DND-41 (cell line): ENCODE data around the gene FAM98A.

Experiments used
- ATAC-seq: fragments of 200-7000 bp; cut with Tn5 transposase; 3 replicates; pipeline ENCODE4 v1.9.1; 2021; ENCODE audit warnings: low read depth; ENCODE audit not compliant: insufficient read depth
- DNase-seq: peaks from one replicate; pipeline ENCODE4 v3.0.0-alpha.2; 2020
- H2AFZ ChIP-seq: 2 replicates; pipeline ENCODE4 v1.6.0; 2012; ENCODE audit warnings: low read depth, low read length
- H3K27ac ChIP-seq: 2 replicates; pipeline ENCODE4 v1.5.1; 2012; ENCODE audit warnings: low read length, inconsistent platforms
- H3K27me3 ChIP-seq: fragments of 200-600 bp; sonication (generic); 2 replicates; pipeline ENCODE4 v1.6.0; 2012; ENCODE audit warnings: low read length, mild to moderate bottlenecking, inconsistent platforms; ENCODE audit not compliant: insufficient read depth, poor library complexity
- H3K36me3 ChIP-seq: 2 replicates; pipeline ENCODE4 v1.5.1; 2012; ENCODE audit warnings: low read length, inconsistent platforms; ENCODE audit not compliant: insufficient read depth
- H3K4me1 ChIP-seq: 2 replicates; pipeline ENCODE4 v1.5.1; 2012; ENCODE audit warnings: mild to moderate bottlenecking, low read length; ENCODE audit not compliant: insufficient read depth
- H3K4me2 ChIP-seq: 2 replicates; pipeline ENCODE4 v1.6.0; 2012; ENCODE audit warnings: mild to moderate bottlenecking, moderate library complexity, low read length, inconsistent platforms; ENCODE audit not compliant: insufficient read depth
- H3K4me3 ChIP-seq, 2 experiments: fragments of 200-600 bp in 1 of 2; shearing (Covaris generic) in 1 of 2; 2 replicates each; pipeline ENCODE4 v1.5.1; 2012 to 2016; ENCODE audit warnings: inconsistent platforms in 2 of 2, low read length in 2 of 2, mild to moderate bottlenecking in 2 of 2, low read depth in 1 of 2, moderate library complexity in 1 of 2
- H3K79me2 ChIP-seq: 2 replicates; pipeline ENCODE4 v1.6.0; 2012; ENCODE audit warnings: low read length, inconsistent platforms; ENCODE audit not compliant: insufficient read depth
- H3K9ac ChIP-seq: 2 replicates; pipeline ENCODE4 v1.6.0; 2012; ENCODE audit warnings: low read depth, mild to moderate bottlenecking, inconsistent platforms, low read length, moderate library complexity
- H3K9me3 ChIP-seq: 2 replicates; pipeline ENCODE4 v1.5.1; 2012; ENCODE audit warnings: low read length, moderate library complexity, mild to moderate bottlenecking, inconsistent platforms; ENCODE audit not compliant: insufficient read depth, severe bottlenecking
- H4K20me1 ChIP-seq: 2 replicates; pipeline ENCODE4 v1.6.0; 2012; ENCODE audit warnings: low read length; ENCODE audit not compliant: insufficient read depth
- EZH2 ChIP-seq: IDR thresholded peaks from 3 replicates; pipeline ENCODE4 v1.6.1; 2012; ENCODE audit warnings: borderline replicate concordance, low read depth, mild to moderate bottlenecking, moderate library complexity, low read length, inconsistent platforms; ENCODE audit not compliant: severe bottlenecking
- TF ChIP-seq, protein P1 (sequence below): IDR thresholded peaks from 2 replicates; pipeline ENCODE4 v1.5.1; 2012; ENCODE audit warnings: borderline replicate concordance, low read length, moderate library complexity, mild to moderate bottlenecking; ENCODE audit not compliant: poor library complexity, severe bottlenecking; ENCODE audit errors: extremely low read depth

The FAM98A gene

DNA sequence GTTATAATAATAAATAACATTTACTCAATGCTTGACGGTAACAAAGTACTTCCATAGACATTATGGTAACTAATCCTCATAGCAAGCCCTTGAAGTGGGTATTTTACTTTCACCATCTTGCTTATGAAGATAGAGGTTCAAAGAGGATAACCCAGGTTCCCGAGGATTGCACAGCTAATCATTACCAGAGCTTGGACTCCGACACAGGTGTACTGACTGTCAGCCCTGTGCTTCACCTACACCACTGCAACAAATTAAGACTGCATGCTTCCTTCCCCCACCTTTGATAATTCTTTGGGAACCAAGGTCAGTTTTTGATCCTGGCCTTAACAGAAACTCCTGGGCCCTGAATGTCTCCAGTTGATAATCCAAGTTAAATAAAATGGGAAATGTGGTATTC lies 48.9 kb downstream of the FAM98A start:
- no peaks in the 10 kb centered on the region for H3K27me3 ChIP-seq
- H3K9ac ChIP-seq, result no peak overlapping the region
- TF ChIP-seq, protein P1, sequence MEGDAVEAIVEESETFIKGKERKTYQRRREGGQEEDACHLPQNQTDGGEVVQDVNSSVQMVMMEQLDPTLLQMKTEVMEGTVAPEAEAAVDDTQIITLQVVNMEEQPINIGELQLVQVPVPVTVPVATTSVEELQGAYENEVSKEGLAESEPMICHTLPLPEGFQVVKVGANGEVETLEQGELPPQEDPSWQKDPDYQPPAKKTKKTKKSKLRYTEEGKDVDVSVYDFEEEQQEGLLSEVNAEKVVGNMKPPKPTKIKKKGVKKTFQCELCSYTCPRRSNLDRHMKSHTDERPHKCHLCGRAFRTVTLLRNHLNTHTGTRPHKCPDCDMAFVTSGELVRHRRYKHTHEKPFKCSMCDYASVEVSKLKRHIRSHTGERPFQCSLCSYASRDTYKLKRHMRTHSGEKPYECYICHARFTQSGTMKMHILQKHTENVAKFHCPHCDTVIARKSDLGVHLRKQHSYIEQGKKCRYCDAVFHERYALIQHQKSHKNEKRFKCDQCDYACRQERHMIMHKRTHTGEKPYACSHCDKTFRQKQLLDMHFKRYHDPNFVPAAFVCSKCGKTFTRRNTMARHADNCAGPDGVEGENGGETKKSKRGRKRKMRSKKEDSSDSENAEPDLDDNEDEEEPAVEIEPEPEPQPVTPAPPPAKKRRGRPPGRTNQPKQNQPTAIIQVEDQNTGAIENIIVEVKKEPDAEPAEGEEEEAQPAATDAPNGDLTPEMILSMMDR, result no peak
- TF ChIP-seq EZH2, result no peak
- H3K79me2 ChIP-seq, result no peaks in the 10 kb centered on the region
- H3K36me3 ChIP-seq, result no peaks in the 10 kb centered on the region
- H3K4me2 ChIP-seq, result no peak overlapping the region
- no peak overlapping the region for H3K4me3 ChIP-seq
- ATAC-seq (no peak), DNase-seq (no peak)
- no peak overlapping the region for H2AFZ ChIP-seq
- no peaks in the 10 kb centered on the region for H3K9me3 ChIP-seq
- no peak overlapping the region for H3K27ac ChIP-seq
- no peaks in the 10 kb centered on the region for H4K20me1 ChIP-seq
- H3K4me1 ChIP-seq, result peaks cover 6% of the 10 kb centered on the region; the same call in 1 of the 2 replicates

DNA sequence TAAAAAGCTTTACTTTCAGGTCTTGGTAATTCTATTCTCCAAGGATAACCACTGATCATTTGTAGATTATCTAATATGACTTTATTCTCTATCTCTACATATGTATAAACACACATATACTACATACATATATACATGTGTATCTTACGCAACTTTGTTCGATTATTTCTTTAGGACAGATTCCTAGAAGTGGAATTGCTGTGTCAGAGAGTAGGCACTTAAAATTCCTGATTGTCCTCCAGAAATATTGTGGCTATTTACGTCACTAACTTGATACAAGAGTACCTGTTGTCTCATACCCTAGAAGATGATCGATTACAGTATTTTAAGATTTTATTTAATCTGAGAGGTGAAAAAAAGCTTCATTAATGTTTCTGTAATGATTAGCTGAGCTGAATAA lies 57.9 kb downstream of the FAM98A start:
- Histone ChIP-seq H3K79me2 (no peaks in the 10 kb centered on the region), H3K27me3 (no peaks in the 10 kb centered on the region), H4K20me1 (no peaks in the 10 kb centered on the region), H3K36me3 (no peaks in the 10 kb centered on the region), H3K9ac (no peak overlapping the region), H3K9me3 (no peaks in the 10 kb centered on the region), H3K4me3 (no peak overlapping the region), H3K4me2 (no peak overlapping the region), H3K4me1 (no peaks in the 10 kb centered on the region), H2AFZ (no peak overlapping the region), H3K27ac (no peak overlapping the region)
- DNase-seq (no peak), ATAC-seq (no peak)
- no peak for TF ChIP-seq EZH2
- TF ChIP-seq, protein P1, result no peak

DNA sequence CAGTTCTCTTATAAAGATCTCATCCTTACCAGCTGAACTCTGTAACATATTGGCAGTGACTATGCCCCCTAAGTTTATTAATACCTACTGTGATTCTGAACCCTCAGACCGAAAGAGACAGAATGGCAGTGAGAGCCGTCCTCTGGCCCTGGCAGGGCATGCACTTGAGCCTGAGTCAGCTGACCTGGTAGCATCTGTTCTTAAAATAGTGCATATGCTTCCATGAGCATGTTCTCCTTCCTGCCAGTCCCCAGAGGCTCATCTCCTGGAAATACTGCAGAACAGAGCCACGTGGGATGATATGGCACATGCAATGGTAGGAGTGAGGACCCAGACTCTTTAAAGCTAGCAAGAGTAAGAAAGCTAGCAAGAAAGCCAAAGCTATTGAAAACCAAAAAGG lies 63.7 kb downstream of the FAM98A start:
- no peak overlapping the region for H3K9ac ChIP-seq
- no peaks in the 10 kb centered on the region for H3K79me2 ChIP-seq
- no peaks in the 10 kb centered on the region for H3K9me3 ChIP-seq
- H3K27ac ChIP-seq, result no peak overlapping the region
- no peak overlapping the region for H3K4me3 ChIP-seq
- DNase-seq, result no peak
- H4K20me1 ChIP-seq, result no peaks in the 10 kb centered on the region
- H3K36me3 ChIP-seq, result no peaks in the 10 kb centered on the region
- H3K27me3 ChIP-seq, result no peaks in the 10 kb centered on the region
- no peak for ATAC-seq
- TF ChIP-seq EZH2, result no peak
- TF ChIP-seq, protein P1, result no peak
- H3K4me1 ChIP-seq, result no peaks in the 10 kb centered on the region
- no peak overlapping the region for H2AFZ ChIP-seq
- no peak overlapping the region for H3K4me2 ChIP-seq
